Gastrocnemius medialis (tissue), 4 donors: ENCODE results near the gene ELAVL4.

Experiments used
- CTCF ChIP-seq, 5 experiments: fragments of 450-650 bp in 3 of 5; fragments of 200-600 bp in 2 of 5; sonication (generic) in 2 of 5; IDR thresholded peaks in 4 of 5; conservative IDR thresholded peaks in 1 of 5; 1 replicate in 4 of 5; 2 replicates in 1 of 5; pipeline ENCODE4 v1.5.1; 2016 to 2019; ENCODE audit warnings: antibody characterized with exemption in 5 of 5, mild to moderate bottlenecking in 3 of 5, moderate library complexity in 3 of 5
- POLR2A ChIP-seq, 2 donors: fragments of 450-650 bp; IDR thresholded peaks; one replicate each; pipeline ENCODE4 v1.6.1; 2017; ENCODE audit warnings: antibody characterized with exemption in 2 of 2, mild to moderate bottlenecking in 2 of 2, moderate library complexity in 2 of 2

- TF ChIP-seq POLR2A (IDR thresholded peaks at IDR 0.05): no peak
- no peak for TF ChIP-seq CTCF (IDR thresholded peaks at IDR 0.05 in 4 of 5, conservative IDR thresholded peaks at IDR 0.05 in 1 of 5)
These were observed 27.7 kb upstream of the ELAVL4 start for GRCh38 chr1:50080904-50081586.
